Measurements from ENCODE around the gene UBP1. TPM values are rescaled to one million over a fixed set of nuclear protein-coding genes. Genes with fewer than 3 reads are reported as not detected.

The UBP1 gene
- total and polyA plus RNA-seq, 9 of the 15 experiments (the other 6 are each of a cell fraction or from before 2014, with no cell fraction given), result 13.6 to 143 (median 79.6) TPM

- TF ChIP-seq SFPQ (IDR thresholded peaks at IDR 0.05; ENCODE audit: low read depth, low read length) (no peak), ZNF197 (CRISPR knock-in tag; IDR thresholded peaks at IDR 0.05; ENCODE audit: low read depth) (no peak)
Observed at GRCh38 chr3:33425453-33425852, 14.8 kb downstream of the UBP1 start (continued).

- 95% methylated on average over 10 of the region's 10 CpGs for WGBS (ENCODE audit: insufficient coverage, low coverage, missing lambda C conversion rate)
- Histone ChIP-seq H4K20me1 (replicated peaks; ENCODE audit: control insufficient read depth, insufficient read depth, low read length) (peaks cover 2% of the 10 kb centered on the region; the same call in 1 of the 2 replicates), H3K4me1 (replicated peaks in 1 of 2; ENCODE audit: control insufficient read depth in 2 of 2, insufficient read depth in 2 of 2, low read length in 2 of 2) (peaks cover 3 to 15% of the 10 kb centered on the region in 2 experiments; a peak in 3 of 5 replicates), H3K9me1 (ENCODE audit: control insufficient read depth, insufficient read depth, low read length) (no peaks in the 10 kb centered on the region), H3K9ac (ENCODE audit: insufficient read depth in 1 of 2, low read depth in 2 of 2, low read length in 2 of 2) (no peak overlapping the region), H3K4me3 (no peak overlapping the region), H3K27ac (ENCODE audit: extremely low read depth, low read depth, low read length) (no peak overlapping the region), H3K27me3 (ENCODE audit: control insufficient read depth in 2 of 2, insufficient read depth in 2 of 2, low read length in 2 of 2) (no peaks in the 10 kb centered on the region), H3K79me2 (ENCODE audit: control insufficient read depth, insufficient read depth, low read length) (peaks cover 78% of the 10 kb centered on the region), H3K4me2 (ENCODE audit: insufficient read depth, low read length) (no peak overlapping the region), H3K9me3 (replicated peaks; ENCODE audit: control insufficient read depth, insufficient read depth, low read depth, low read length) (no peaks in the 10 kb centered on the region), H2AFZ (ENCODE audit: low read depth, low read length) (no peak overlapping the region), H3K36me3 (ENCODE audit: control insufficient read depth, insufficient read depth, low read length) (peaks cover 52% of the 10 kb centered on the region; the same call in 2 of the 3 replicates)
- in situ Hi-C loops (cut with MboI), result no loop called here
- no TSS peak for BruUV-seq (replicated peaks)
- CTCF ChIA-PET (ENCODE audit: low intra/inter-chr PET ratio), result no interaction called here
- POLR2A ChIA-PET, result interaction anchor here (6.9 kb wide), 1 partner anchor 14 kb away, joined by 94 read pairs; the partner anchor contains the start of gene UBP1
- DNase-seq (ENCODE audit: extremely low read depth in 1 of 4, low spot score in 3 of 4) (no peak), FAIRE-seq (no peak), ATAC-seq (no peak)
- intact Hi-C loops (cut with micrococcal nuclease), result no loop called here
- no peak for TF ChIP-seq ZBTB8A (IDR thresholded peaks at IDR 0.05; ENCODE audit: partially characterized antibody)
- no peak for TF ChIP-seq USF2 (CRISPR knock-in tag; IDR thresholded peaks at IDR 0.05)
- TF ChIP-seq TOE1 (IDR thresholded peaks at IDR 0.05; ENCODE audit: borderline replicate concordance), result no peak
- TF ChIP-seq TOE1 (CRISPR knock-in tag; IDR thresholded peaks at IDR 0.05; ENCODE audit: borderline replicate concordance, low read depth), result no peak
- TF ChIP-seq GTF3C2 (IDR thresholded peaks at IDR 0.05; ENCODE audit: borderline replicate concordance, extremely low read depth, insufficient read length), result no peak
- no peak for TF ChIP-seq ZNF639 (CRISPR knock-in tag; conservative IDR thresholded peaks at IDR 0.05 in 1 of 2, IDR thresholded peaks at IDR 0.05 in 1 of 2)
Observed at GRCh38 chr3:33424606-33425452, 15.4 kb downstream of the UBP1 start.
